Activated gamma-delta T cell treated with Interleukin-2 at 50 U/mL for 16 hours (primary cell): Measurements from ENCODE around the gene HAPSTR1.

Experiments
- DNase-seq: peaks from one replicate; pipeline ENCODE4 v3.0.0-alpha.2; 2020

Gene HAPSTR1

GRCh38 chr16:9124444-9124843 is 33.0 kb downstream of the HAPSTR1 start:
- DNase-seq = no peak

- DNase-seq = no peak
Measured at GRCh38 chr16:9124908-9125584, 33.6 kb downstream of the HAPSTR1 start.

DNA sequence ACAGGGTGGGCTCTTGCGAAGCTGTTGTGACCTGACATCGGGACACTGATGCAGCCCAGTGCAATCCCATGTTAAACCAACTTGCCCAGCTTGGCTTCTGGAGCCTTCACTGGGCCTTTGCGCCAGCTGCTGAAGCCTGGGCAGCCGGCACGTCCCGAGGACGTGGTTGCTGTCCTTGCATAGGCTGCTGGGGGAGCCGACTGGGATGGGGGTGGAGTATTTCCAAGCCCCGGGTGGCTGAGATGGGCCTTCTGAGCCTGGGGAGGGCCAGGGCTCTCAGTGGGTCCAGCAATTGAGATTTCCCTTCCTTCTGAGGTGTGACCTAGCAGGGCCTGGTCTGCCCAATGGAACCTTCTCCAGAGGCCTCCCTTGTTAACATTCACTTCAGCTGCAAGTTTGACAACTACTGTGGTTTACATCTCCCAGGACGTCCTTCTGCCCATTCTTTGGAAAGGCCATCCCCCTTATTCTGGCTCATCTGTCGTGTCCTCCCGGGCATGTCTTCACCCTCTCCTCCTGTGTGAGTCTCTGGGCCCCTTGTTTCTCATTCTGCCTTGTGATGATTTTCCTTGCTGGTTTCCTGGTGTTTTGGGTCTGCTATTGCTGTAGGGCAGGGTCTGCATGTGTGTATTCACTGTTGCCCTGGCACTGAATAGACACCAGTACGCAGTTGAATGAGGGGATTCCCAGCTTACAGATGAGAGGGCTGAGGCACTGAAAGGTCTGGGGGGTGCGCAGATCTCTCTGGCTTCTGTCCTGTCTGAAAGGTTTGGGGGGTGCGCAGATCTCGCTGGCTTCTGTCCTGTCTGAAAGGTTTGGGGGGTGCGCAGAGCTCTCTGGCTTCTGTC is 34.4 kb downstream of the HAPSTR1 start:
- DNase-seq = no peak

GRCh38 chr16:9126609-9127008 is 35.2 kb downstream of the HAPSTR1 start:
- no peak for DNase-seq

- DNase-seq = no peak
Measured at GRCh38 chr16:9128346-9129342, 37.2 kb downstream of the HAPSTR1 start.

DNA sequence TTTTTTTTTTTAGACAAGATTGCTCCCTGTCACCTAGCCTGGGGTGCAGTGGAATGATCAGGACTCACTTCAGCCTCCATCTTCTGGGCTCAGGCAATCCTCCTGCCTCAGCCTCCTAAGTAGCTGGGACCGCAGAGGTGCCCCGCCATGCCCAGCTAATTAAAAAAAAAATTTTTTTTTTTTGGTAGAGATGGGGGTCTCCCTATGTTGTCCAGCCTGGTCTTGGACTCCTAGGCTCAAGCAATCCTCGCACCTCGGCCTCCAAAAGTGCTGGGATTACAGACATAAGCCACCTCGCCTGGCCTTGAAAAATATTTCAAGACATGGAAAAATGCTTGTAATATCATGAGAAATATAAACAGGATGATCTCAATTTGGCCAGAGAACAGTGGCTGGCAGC is 42.9 kb downstream of the HAPSTR1 start:
- DNase-seq = no peak

DNA sequence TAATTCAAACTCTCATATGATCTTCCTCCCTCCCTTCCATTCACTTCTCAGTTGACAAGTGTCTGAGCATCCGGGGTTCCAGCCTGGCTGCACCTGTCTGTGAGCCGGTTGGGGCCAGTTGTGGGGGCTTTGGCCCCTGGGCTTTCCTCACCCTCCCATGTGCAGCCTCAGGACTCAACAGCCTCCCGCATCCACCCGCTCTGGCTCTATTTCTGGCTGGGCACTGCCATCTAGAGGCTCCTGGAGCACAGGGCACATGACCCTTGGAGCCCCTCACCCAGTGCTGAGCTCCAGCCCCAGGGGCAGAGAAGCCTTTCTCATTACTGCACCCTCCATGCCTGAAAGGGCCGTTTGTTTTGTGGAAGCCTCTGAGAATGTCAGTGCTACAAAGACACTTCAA is 43.3 kb downstream of the HAPSTR1 start:
- DNase-seq = peak; percentile 52

- DNase-seq = no peak
Measured at GRCh38 chr16:9135797-9136196, 44.4 kb downstream of the HAPSTR1 start.

DNA sequence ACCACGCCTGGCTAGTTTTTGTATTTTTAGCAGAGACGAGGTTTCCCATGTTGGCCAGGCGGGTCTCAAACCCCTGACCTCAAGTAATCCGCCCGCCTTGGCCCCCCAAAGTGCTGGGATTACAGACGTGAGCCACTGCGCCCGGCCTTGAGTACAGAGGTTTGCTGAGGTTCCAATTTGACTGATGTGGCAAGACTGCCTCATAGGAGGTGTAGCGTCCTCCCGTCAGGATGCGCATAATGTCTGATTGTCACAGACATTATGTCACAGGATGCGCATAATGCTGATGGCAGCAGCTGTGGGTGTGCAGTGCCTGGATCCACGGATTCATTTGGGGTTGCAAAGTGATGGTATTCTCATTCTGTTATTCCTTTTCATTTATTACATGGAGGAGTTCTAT is 45.2 kb downstream of the HAPSTR1 start:
- DNase-seq = no peak

GRCh38 chr16:9138021-9138680 is 46.7 kb downstream of the HAPSTR1 start:
- DNase-seq = no peak

DNA sequence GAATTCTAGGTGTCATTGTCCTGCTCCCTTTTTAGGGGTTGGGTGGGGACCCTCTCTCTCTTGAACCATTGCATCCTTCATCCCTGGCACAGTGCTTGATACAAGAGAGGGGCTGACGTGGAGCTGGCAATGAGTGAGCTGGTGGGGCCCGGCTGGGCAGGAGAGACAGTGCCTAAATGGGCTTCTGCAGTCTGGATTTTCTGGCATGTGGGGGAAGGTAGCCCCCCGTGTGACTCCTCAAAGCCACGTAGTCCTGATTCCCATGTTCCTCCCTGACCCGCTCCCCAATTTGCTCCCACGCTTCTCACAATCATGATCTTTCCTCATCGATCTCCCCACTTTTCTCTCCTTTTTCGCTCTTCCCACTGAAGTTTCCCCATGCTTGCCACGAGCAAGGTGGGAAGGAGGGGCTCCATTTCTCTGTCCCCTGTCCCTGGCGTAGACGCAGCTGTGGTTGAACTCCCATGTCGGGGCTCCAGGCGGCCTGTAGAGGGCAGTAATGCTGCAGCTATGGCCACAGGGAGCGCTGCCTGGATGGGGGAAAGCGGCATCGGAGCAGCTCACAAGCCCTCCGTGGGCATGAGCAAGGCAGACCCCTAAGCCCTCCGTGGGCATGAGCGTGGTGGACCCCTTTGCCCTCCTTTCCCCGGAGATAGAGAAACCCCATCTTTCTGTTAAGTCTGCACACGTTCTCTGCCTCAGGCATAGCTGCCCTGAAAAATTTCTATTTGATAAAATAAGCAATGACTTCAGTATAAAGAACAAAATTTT is 47.5 kb downstream of the HAPSTR1 start:
- peak; percentile 65 for DNase-seq

DNA sequence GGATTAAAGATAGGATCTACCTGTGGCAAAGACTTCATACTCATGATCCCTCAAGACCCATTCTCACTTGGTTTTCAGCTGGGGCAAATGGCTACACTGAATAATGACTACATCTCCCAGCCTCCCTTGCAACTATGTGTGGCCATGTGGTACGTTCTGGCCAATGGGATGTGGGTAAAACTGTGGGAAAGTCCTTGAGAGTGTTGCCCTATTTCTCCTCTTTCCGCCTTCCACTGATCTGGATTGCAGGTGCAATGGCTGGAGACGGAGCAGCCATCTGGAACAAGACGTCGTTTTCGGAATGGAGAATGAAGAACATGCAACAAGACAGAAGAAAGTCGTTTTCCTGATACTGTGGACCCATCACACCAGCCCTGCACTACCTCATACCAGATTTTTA is 48.5 kb downstream of the HAPSTR1 start:
- no peak for DNase-seq
